Activated CD8-positive, alpha-beta memory T cell treated with anti-CD3 and anti-CD28 coated beads for 4 hours (primary cell): ENCODE data around the gene PCDHGA6.

Experiments
- DNase-seq, 2 donors: peaks; one replicate each; pipeline ENCODE4 v3.0.0-alpha.2; 2020; ENCODE audit warnings: low read depth in 2 of 2

The PCDHGA6 gene

DNA sequence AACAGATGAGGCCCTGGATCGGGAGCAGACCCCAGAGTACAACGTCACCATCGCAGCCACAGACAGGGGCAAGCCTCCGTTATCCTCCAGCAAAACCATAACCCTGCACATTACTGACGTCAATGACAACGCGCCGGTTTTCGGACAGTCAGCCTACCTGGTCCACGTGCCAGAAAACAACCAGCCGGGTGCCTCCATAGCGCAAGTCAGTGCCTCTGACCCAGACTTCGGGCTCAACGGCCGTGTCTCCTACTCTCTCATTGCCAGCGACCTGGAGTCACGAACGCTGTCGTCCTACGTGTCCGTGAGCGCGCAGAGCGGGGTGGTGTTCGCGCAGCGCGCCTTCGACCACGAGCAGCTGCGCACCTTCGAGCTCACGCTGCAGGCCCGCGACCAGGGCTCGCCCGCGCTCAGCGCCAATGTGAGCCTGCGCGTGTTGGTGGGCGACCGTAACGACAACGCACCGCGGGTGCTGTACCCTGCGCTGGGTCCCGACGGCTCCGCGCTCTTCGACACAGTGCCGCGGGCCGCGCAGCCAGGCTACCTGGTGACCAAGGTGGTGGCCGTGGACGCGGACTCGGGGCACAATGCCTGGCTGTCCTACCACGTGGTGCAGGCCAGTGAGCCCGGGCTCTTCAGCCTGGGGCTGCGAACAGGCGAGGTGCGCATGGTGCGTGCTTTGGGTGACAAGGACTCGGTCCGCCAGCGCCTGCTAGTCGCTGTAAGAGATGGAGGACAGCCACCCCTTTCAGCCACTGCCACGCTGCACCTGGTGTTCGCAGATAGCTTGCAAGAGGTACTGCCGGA lies 45.6 kb downstream of the PCDHGA6 start:
- no peak for DNase-seq

DNA sequence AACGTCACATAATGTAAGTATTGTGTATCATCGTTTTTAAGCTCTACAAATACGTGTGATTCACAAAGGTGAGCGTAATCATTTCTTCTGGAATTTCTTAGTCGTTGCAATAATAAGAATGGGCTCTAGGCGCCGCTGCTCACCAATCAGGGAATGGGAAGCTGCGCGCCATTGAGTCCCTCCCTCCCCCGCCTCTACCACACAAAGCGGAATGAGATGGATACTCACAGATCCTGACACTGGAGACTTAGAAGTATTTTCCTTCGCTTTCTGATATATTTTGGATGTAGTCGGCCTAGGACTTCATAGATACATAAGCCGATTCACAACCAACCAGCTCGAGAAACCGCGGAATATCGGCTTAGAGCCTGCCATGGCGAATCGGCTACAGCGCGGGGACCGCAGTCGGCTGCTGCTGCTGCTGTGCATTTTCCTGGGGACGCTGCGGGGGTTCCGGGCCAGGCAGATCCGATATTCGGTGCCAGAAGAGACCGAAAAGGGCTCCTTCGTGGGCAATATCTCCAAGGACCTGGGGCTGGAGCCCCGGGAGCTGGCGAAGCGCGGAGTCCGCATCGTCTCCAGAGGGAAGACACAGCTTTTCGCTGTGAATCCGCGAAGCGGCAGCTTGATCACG lies 47.3 kb downstream of the PCDHGA6 start, which contains the start of gene PCDHGA11:
PCDHGA11 (plus strand) TSS at position 197 of the 634 bp plus-strand sequence; CDS start at position 374, 177 bp downstream.
- no peak for DNase-seq

DNA sequence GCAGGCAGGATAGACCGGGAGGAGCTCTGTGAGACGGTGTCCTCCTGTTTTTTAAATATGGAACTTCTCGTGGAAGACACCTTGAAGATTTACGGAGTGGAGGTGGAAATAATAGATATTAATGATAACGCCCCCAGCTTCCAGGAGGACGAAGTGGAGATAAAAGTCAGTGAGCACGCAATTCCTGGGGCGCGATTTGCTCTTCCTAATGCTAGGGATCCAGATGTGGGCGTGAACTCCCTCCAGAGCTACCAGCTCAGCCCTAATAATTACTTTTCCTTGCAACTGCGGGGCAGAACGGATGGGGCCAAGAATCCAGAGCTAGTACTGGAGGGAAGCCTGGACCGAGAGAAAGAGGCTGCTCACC lies 47.8 kb downstream of the PCDHGA6 start:
- DNase-seq: no peak

DNA sequence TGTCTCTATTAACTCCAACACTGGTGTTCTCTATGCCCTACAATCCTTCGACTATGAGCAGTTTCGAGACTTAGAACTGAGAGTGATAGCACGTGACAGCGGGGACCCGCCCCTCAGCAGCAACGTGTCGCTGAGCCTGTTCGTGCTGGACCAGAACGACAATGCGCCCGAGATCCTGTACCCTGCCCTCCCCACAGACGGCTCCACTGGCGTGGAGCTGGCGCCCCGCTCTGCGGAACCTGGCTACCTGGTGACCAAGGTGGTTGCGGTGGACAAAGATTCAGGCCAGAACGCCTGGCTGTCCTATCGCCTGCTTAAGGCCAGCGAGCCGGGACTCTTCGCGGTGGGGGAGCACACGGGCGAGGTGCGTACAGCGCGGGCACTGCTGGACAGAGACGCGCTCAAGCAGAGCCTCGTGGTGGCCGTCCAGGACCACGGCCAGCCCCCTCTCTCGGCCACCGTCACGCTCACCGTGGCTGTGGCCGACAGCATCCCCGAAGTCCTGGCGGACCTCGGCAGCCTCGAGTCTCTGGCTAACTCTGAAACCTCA lies 49.1 kb downstream of the PCDHGA6 start:
- DNase-seq: no peak

DNA sequence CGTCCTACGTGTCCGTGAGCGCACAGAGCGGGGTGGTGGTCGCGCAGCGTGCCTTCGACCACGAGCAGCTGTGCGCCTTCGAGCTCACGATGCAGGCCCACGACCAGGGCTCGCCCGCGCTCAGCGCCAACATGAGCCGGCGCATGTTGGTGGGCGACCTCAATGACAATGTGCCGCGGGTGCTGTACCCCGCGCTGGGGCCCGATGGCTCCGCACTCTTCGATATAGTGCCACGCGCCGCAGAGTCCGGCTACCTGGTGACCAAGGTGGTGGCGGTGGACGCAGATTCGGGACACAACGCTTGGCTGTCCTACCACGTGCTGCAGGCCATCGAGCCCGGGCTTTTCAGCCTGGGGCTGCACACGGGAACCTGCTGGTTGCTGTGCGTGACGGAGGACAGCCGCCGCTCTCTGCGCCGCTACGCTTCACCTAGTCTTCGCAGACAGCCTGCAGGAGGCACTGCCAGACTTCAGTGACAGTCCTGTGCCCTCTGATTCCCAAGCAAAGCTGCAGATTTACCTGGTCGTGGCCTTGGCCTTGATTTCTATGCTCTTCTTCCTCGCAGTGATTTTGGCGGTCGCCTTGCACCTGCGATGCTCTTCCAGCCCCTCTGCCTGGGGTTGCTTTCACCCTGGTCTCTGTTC lies 54.2 kb downstream of the PCDHGA6 start:
- no peak for DNase-seq
